Keratinocyte (primary cell): Measurements from ENCODE around the gene DNAJB2. TPM values are rescaled to one million over a fixed set of nuclear protein-coding genes. Genes with fewer than 3 reads are reported as not detected.

ENCODE experiments used
- DNase-seq: peaks from one replicate; pipeline ENCODE4 v3.0.0-alpha.2; 2011; ENCODE audit warnings: low read depth, missing footprints, low spot score
- FAIRE-seq: peaks from 2 replicates; lab custom pipeline; 2011; peaks lifted over from hg19 to GRCh38; lab: Jason Lieb, UNC
- H2AFZ ChIP-seq: 2 replicates; pipeline ENCODE4 v1.6.0; 2012; ENCODE audit warnings: low read length, control low read depth, inconsistent platforms; ENCODE audit not compliant: control insufficient read depth
- H3K27ac ChIP-seq: 2 replicates; pipeline ENCODE4 v1.5.1; 2011; ENCODE audit warnings: low read length; ENCODE audit not compliant: control insufficient read depth, insufficient read depth
- H3K27me3 ChIP-seq: 3 replicates; pipeline ENCODE4 v1.6.0; 2011; ENCODE audit warnings: low read length; ENCODE audit not compliant: control insufficient read depth, insufficient read depth; ENCODE audit errors: extremely low read depth
- H3K36me3 ChIP-seq, 2 experiments: 2 replicates in 1 of 2; 3 replicates in 1 of 2; pipeline ENCODE4 v1.5.1; 2011; ENCODE audit warnings: low read length in 2 of 2, mild to moderate bottlenecking in 1 of 2; ENCODE audit not compliant: control insufficient read depth in 2 of 2, insufficient read depth in 2 of 2; ENCODE audit errors: extremely low read depth in 1 of 2
- H3K4me1 ChIP-seq: 3 replicates; pipeline ENCODE4 v1.5.1; 2011; ENCODE audit warnings: low read length; ENCODE audit not compliant: control insufficient read depth, insufficient read depth; ENCODE audit errors: extremely low read depth
- H3K4me2 ChIP-seq: 3 replicates; pipeline ENCODE4 v1.6.0; 2011; ENCODE audit warnings: low read depth, low read length; ENCODE audit not compliant: control insufficient read depth, insufficient read depth; ENCODE audit errors: extremely low read depth
- H3K4me3 ChIP-seq, 3 experiments: fragments of 200-600 bp in 1 of 3; sonication (generic) in 1 of 3; 2 replicates in 2 of 3; 3 replicates in 1 of 3; pipeline ENCODE4 v1.5.1; 2011 to 2016; ENCODE audit warnings: low read length in 3 of 3, mild to moderate bottlenecking in 3 of 3, control low read depth in 2 of 3, inconsistent platforms in 1 of 3, low read depth in 1 of 3, mixed read lengths in 1 of 3, mixed run types in 1 of 3, moderate library complexity in 1 of 3; ENCODE audit not compliant: control insufficient read depth in 2 of 3, insufficient read depth in 2 of 3; ENCODE audit errors: extremely low read depth in 1 of 3
- H3K79me2 ChIP-seq: 2 replicates; pipeline ENCODE4 v1.6.0; 2012; ENCODE audit warnings: low read length; ENCODE audit not compliant: control insufficient read depth, insufficient read depth
- H3K9ac ChIP-seq: 3 replicates; pipeline ENCODE4 v1.6.0; 2011; ENCODE audit warnings: low read length; ENCODE audit not compliant: control insufficient read depth, insufficient read depth; ENCODE audit errors: extremely low read depth
- H3K9me1 ChIP-seq: 3 replicates; pipeline ENCODE4 v1.6.0; 2011; ENCODE audit warnings: low read length; ENCODE audit not compliant: control insufficient read depth, insufficient read depth; ENCODE audit errors: extremely low read depth
- H3K9me3 ChIP-seq: 2 replicates; pipeline ENCODE4 v1.5.1; 2012; ENCODE audit warnings: low read depth, low read length; ENCODE audit not compliant: control insufficient read depth
- H4K20me1 ChIP-seq: 3 replicates; pipeline ENCODE4 v1.6.0; 2011; ENCODE audit warnings: low read length; ENCODE audit not compliant: control insufficient read depth, insufficient read depth; ENCODE audit errors: extremely low read depth
- CTCF ChIP-seq, 3 experiments: IDR thresholded peaks in 1 of 3; conservative IDR thresholded peaks in 1 of 3; optimal IDR thresholded peaks in 1 of 3; 2 replicates in 2 of 3; 3 replicates in 1 of 3; pipeline versions ENCODE3 to v1.5.1; 2011; ENCODE audit warnings: low read length in 3 of 3, mild to moderate bottlenecking in 3 of 3, moderate library complexity in 2 of 3, control low read depth in 1 of 3, inconsistent platforms in 1 of 3; ENCODE audit not compliant: insufficient read depth in 2 of 3; ENCODE audit errors: extremely low read depth in 1 of 3
- EZH2 ChIP-seq: IDR thresholded peaks from one replicate; pipeline ENCODE4 v1.6.1; 2012; ENCODE audit warnings: inconsistent platforms, mild to moderate bottlenecking, low read length, moderate library complexity
- dilution Hi-C: fragments of 300-500 bp; cut with MboI; formaldehyde crosslinking; loops from one replicate; pipeline ENCODE4 v1.7.0; 2020; ENCODE audit warnings: low sequenced_read_pairs; ENCODE audit not compliant: extremely low pct_ligation_motif_present
- polyA plus RNA-seq, 5 experiments: library from polyadenylated mRNA; depleted of rRNA in 3 of 5; stranded (reverse) in 3 of 5; stranded (forward) in 1 of 5; unstranded in 1 of 5; fragments of >200 nt; gene quantifications; 1 replicate in 1 of 5; 2 replicates in 3 of 5; 3 replicates in 1 of 5; pipeline versions ENCODE4 v1.2.1 to v1.2.3, GENCODE V29; 2011 to 2012; ENCODE audit warnings: missing spikeins in 2 of 5, low read depth in 1 of 5, low replicate concordance in 1 of 5

DNAJB2 gene
- polyA plus RNA-seq, 1 donor (not counting 4 experiments of a cell fraction or from before 2014, with no cell fraction given), result 51.7 TPM

DNA sequence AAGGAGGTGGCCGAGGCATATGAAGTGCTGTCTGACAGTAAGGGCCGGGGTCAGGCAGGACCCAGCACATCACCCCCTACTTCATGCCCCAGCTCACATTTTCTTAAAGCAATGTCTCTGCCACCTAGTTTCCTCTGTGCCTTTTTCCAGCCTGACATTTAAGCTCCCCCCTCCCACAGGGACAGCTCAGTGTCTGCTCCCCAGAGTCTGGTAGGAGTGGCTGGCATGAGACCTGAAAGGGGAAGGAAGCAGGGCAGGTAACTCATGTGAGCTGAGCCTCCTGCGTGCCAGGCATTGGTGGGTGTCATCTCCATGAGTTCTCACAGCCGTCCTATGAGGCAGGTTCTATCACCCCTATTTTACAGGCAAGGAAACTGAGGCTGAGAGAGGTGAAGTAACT is 1.5 kb downstream of the DNAJB2 start:
- dilution Hi-C loops, result no loop called here
- FAIRE-seq, result no peak
- DNase-seq, result no peak
- no peak overlapping the region for H3K4me2 ChIP-seq
- no peak overlapping the region for H3K9ac ChIP-seq
- H3K4me3 ChIP-seq, result no peak overlapping the region
- peaks cover 42% of the 10 kb centered on the region for H3K4me1 ChIP-seq
- no peaks in the 10 kb centered on the region for H3K9me3 ChIP-seq
- no peaks in the 10 kb centered on the region for H3K27me3 ChIP-seq
- TF ChIP-seq EZH2 (no peak), CTCF (optimal IDR thresholded peaks at IDR 0.05 in 1 of 3, IDR thresholded peaks at IDR 0.05 in 1 of 3, conservative IDR thresholded peaks at IDR 0.05 in 1 of 3; ENCODE audit: extremely low read depth in 1 of 3, insufficient read depth in 2 of 3, low read length in 3 of 3) (no peak)
- H3K27ac ChIP-seq, result no peak overlapping the region
- H2AFZ ChIP-seq, result no peak overlapping the region
- H4K20me1 ChIP-seq, result no peaks in the 10 kb centered on the region
- H3K79me2 ChIP-seq, result peaks cover 7% of the 10 kb centered on the region
- no peaks in the 10 kb centered on the region for H3K9me1 ChIP-seq
- H3K36me3 ChIP-seq, result peaks cover 23 to 27% of the 10 kb centered on the region in 2 experiments

- H3K27ac ChIP-seq, result no peak overlapping the region
- H4K20me1 ChIP-seq, result no peaks in the 10 kb centered on the region
- dilution Hi-C loops, result no loop called here
- no peak overlapping the region for H2AFZ ChIP-seq
- H3K4me2 ChIP-seq, result no peak overlapping the region
- no peaks in the 10 kb centered on the region for H3K27me3 ChIP-seq
- H3K4me3 ChIP-seq, result no peak overlapping the region
- peaks cover 23 to 27% of the 10 kb centered on the region in 2 experiments for H3K36me3 ChIP-seq
- peaks cover 7% of the 10 kb centered on the region for H3K79me2 ChIP-seq
- TF ChIP-seq CTCF (optimal IDR thresholded peaks at IDR 0.05 in 1 of 3, IDR thresholded peaks at IDR 0.05 in 1 of 3, conservative IDR thresholded peaks at IDR 0.05 in 1 of 3; ENCODE audit: extremely low read depth in 1 of 3, insufficient read depth in 2 of 3, low read length in 3 of 3) (no peak), EZH2 (no peak)
- no peaks in the 10 kb centered on the region for H3K9me3 ChIP-seq
- no peak for FAIRE-seq
- H3K9me1 ChIP-seq, result no peaks in the 10 kb centered on the region
- peaks cover 50% of the 10 kb centered on the region for H3K4me1 ChIP-seq
- DNase-seq, result no peak
- H3K9ac ChIP-seq, result no peak overlapping the region
Measured at GRCh38 chr2:219281588-219281987, 2.4 kb downstream of the DNAJB2 start.
